LNCaP clone FGC (cell line): ENCODE data around the gene CSNK2A2.

Experiments
- DNase-seq: peaks from one replicate; pipeline ENCODE4 v3.0.0-alpha.2; 2011; ENCODE audit warnings: low read depth
- H3K4me3 ChIP-seq: 2 replicates; pipeline ENCODE4 v1.5.1; 2011; ENCODE audit warnings: mild to moderate bottlenecking, low read depth, low read length, control low read depth
- TF ChIP-seq, protein P1 (sequence below): IDR thresholded peaks from 2 replicates; pipeline ENCODE4 v1.5.1; 2012; ENCODE audit warnings: mild to moderate bottlenecking; ENCODE audit not compliant: control insufficient read depth, insufficient read depth; ENCODE audit errors: extremely low read depth

CSNK2A2 gene

DNA sequence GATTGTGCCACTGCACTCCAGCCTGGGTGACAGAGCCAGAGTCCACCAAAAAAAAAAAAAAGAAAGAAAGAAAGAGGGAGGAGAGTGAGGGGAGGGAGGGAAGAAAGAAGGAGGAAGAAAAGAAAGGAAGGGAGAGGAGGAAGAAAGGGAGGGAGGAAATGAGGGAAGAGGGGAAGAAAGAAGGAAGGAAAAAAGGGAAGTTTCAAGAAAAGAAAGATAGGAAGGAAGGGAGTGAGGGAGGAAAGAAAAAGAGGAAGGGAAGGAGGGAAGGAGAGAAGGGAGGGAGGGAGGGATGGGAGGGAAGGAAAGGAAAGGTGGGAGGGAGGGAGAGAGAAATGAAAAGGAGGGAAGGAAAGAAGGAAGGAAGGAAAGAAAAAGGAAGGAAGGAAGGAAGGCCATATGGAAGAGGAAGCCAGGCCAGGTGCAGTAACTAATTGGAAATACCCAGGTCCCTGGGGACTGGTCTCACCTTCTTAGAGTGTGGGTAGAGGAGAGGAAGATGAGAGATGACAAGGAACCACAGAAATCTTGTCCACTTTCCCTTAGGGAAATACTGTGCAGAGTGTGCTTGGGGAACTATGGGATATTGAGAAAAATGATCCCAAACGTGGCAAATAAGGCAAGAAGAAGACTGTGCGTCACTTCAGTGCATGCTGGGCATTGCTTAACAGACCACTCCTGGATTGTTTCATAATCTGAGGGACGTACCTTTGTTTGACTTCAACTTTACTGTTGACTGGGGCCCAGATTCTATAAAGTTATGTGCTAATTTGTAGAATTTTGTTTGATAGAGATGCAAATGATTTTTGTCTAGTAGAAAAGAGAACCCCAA is 15.1 kb upstream of the CSNK2A2 start:
- H3K4me3 ChIP-seq: no peak overlapping the region
- no peak for DNase-seq
- TF ChIP-seq, protein P1, sequence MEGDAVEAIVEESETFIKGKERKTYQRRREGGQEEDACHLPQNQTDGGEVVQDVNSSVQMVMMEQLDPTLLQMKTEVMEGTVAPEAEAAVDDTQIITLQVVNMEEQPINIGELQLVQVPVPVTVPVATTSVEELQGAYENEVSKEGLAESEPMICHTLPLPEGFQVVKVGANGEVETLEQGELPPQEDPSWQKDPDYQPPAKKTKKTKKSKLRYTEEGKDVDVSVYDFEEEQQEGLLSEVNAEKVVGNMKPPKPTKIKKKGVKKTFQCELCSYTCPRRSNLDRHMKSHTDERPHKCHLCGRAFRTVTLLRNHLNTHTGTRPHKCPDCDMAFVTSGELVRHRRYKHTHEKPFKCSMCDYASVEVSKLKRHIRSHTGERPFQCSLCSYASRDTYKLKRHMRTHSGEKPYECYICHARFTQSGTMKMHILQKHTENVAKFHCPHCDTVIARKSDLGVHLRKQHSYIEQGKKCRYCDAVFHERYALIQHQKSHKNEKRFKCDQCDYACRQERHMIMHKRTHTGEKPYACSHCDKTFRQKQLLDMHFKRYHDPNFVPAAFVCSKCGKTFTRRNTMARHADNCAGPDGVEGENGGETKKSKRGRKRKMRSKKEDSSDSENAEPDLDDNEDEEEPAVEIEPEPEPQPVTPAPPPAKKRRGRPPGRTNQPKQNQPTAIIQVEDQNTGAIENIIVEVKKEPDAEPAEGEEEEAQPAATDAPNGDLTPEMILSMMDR: no peak

DNA sequence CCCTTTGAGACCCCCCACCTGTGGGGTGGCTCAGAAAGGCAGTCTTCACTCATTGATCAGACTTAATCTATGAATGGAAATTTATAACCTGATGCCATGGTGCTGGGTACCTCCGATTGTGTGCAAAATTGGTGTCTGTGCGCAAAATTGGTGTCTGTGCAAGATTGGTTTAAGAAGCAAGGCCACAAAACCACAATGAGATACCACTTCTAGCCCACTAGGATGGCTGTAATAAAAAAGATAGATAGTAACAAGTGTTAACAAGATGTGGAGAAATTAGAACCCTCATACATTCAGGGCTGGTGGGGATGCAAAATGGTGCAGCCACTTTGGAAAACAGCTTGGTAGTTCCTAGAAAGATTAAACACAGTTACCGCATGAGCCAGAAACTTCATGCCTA is 13.9 kb upstream of the CSNK2A2 start:
- DNase-seq: no peak
- no peak overlapping the region for H3K4me3 ChIP-seq

DNA sequence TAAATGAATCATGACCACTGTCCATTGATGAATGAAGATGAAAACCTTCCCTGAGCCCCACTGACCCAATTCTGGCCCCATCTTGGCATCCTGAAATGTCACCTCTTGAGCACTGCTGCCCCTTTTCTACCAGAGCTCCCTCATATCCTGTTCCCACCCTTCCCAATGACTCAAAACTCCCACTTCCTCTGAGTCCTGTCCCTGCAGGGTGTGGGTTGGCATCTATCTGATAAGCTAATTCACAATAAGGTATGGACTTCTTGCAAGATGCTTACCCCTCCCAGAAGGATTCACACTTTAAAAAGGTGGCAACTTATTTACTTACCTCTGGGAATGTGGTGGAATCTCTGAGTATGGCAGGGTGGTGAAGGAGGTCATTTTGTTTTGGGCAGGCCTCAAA is 13.3 kb upstream of the CSNK2A2 start:
- TF ChIP-seq, protein P1: no peak
- no peak overlapping the region for H3K4me3 ChIP-seq
- no peak for DNase-seq

More for the DNA sequence above, 13.9 kb upstream of the CSNK2A2 start:
- TF ChIP-seq, protein P1: no peak

DNA sequence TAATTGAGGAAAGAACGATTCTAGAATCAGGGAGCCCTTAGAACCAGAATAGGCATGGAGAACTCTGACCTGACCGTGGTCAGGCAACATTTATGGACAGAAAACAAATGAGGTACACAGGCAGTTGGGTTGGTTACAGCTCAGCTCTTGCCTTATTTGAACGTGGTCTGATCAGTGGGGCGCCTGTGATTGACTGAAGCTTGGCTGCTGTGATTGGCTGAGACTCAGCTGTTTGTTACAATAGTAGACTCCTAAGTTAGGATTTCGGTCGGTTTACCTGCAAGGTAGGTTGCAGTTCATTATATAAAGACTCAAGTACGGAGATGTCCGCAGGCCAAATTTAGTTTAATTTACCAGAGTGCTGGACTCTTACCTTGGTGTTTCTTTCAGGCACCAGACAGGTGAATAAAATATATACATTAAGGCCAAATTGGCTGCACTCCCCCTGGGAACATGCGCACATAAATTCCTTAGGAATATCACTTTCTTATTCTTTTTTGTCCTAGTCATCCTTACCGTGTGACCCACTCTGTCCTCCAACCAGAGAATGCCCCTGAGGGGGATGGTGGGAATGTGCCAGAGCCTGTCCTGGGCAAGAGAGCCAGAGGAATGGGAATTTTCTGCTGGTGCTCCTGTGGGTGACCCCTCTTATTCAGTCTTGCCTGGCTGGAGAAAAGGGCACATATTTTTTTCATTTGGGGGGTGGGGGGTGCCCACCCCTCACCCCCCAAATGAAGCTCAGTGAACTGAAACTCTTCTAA is 7.5 kb upstream of the CSNK2A2 start:
- no peak overlapping the region for H3K4me3 ChIP-seq
- TF ChIP-seq, protein P1: no peak
- no peak for DNase-seq

DNA sequence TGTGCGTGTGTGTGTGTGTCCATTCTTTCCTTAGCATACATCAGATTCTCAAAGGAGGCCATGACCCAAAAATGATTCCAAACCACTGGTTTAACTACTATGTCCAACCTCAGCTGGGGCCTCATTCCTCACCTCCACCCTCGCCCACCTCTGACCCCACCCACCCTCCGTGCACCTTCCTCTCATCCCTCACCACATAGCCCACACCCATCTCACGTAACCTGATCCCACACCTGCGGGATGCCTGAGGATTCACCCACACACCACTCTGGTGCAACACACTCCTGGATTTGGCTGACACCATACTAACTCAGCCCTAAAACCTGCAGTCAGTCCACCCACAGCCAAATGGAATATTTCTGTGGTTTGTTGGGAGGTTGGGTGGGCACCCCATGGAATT is 3.3 kb upstream of the CSNK2A2 start:
- DNase-seq: no peak
- TF ChIP-seq, protein P1: no peak
- no peak overlapping the region for H3K4me3 ChIP-seq

DNA sequence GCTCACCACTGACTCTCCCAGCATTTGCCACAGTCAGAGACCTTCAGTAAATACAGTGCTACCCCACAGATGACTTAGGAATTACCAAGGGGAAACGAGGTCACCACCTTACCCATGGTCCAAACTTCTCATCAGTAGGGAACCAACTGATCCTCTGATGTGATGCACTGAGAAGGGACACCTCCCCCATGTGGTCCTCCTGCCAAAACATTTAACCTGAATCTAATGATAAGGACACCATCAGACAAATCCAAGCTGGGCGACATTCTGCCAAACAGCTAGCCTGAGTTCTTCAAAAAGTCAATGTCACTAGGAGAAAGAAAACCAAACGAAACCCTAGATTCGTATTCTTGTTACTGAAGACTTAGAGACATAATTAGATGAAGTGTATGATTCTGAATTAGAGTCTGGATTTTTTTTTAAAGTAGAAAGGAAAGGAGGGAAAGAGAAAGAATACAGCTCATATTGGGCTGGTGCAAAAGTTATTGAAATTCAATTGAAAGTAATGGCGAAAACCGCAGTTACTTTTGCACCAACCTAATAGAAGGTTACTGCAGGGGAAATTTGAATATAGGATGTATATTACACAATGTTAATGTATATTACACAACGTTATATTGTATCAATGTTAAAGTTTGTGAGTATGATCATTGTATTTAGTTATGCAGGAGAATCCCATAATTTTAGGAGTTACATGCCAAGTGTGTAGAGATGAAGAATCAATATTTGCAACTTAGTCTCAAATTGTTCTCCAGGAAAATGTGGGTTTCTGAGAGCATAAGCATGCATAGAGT is 2.3 kb upstream of the CSNK2A2 start:
- no peak for DNase-seq
- no peak overlapping the region for H3K4me3 ChIP-seq
- TF ChIP-seq, protein P1: no peak
